Stomach (tissue), 4 donors: Measurements from ENCODE around the gene ITPR2.

Experiments
- POLR2AphosphoS5 ChIP-seq, 3 donors: sonication (generic); formaldehyde crosslinking; IDR thresholded peaks; one replicate each; pipeline ENCODE4 v1.6.1; 2016; ENCODE audit warnings: antibody characterized with exemption in 3 of 3
- TF ChIP-seq, protein P1 (sequence below), 7 experiments: fragments of 450-650 bp in 4 of 7; fragments of 200-600 bp in 3 of 7; sonication (generic) in 3 of 7; IDR thresholded peaks; one replicate each; pipeline ENCODE4 v1.5.1; 2016 to 2019; ENCODE audit warnings: antibody characterized with exemption in 7 of 7, control low read depth in 2 of 7, mild to moderate bottlenecking in 1 of 7

GRCh38 chr12:26358651-26359050 is 474.3 kb downstream of the ITPR2 start:
- TF ChIP-seq, protein P1, sequence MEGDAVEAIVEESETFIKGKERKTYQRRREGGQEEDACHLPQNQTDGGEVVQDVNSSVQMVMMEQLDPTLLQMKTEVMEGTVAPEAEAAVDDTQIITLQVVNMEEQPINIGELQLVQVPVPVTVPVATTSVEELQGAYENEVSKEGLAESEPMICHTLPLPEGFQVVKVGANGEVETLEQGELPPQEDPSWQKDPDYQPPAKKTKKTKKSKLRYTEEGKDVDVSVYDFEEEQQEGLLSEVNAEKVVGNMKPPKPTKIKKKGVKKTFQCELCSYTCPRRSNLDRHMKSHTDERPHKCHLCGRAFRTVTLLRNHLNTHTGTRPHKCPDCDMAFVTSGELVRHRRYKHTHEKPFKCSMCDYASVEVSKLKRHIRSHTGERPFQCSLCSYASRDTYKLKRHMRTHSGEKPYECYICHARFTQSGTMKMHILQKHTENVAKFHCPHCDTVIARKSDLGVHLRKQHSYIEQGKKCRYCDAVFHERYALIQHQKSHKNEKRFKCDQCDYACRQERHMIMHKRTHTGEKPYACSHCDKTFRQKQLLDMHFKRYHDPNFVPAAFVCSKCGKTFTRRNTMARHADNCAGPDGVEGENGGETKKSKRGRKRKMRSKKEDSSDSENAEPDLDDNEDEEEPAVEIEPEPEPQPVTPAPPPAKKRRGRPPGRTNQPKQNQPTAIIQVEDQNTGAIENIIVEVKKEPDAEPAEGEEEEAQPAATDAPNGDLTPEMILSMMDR (IDR thresholded peaks at IDR 0.05): no peak
- no peak for TF ChIP-seq POLR2AphosphoS5 (IDR thresholded peaks at IDR 0.05)
